ENCODE measurements around the gene ARHGAP30. TPM values are rescaled to one million over a fixed set of nuclear protein-coding genes. Genes with fewer than 3 reads are reported as not detected.

The ARHGAP30 gene
- total and polyA plus RNA-seq, 2 of the 4 experiments (the other 2 are of a cell fraction), result 0.02 TPM; not detected in 1

DNA sequence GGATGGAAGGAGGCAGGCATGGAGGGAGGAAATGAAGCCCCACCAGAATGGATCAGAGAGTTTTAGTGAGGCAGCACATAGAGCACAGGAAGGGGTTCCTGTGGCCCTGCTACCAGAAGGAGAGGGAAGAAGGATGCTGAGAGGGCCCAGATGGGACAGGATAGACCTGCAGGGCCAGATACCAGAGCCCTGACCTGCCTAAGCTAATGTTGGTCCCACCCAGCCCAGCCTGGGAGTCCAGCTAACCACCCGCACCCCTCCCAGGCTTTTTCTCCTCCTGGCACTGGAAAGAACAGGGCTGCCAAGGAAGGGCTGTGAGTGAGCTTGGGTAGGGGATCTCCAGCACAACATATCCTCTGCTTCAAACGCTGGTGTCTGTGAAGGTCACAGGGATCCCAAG lies 12.8 kb upstream of the ARHGAP30 start (continued):
- no peak for TF ChIP-seq RFX5 (IDR thresholded peaks at IDR 0.05; ENCODE audit: low read depth, low read length)
- TF ChIP-seq, protein P1, sequence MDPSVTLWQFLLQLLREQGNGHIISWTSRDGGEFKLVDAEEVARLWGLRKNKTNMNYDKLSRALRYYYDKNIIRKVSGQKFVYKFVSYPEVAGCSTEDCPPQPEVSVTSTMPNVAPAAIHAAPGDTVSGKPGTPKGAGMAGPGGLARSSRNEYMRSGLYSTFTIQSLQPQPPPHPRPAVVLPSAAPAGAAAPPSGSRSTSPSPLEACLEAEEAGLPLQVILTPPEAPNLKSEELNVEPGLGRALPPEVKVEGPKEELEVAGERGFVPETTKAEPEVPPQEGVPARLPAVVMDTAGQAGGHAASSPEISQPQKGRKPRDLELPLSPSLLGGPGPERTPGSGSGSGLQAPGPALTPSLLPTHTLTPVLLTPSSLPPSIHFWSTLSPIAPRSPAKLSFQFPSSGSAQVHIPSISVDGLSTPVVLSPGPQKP (IDR thresholded peaks at IDR 0.05; ENCODE audit: borderline replicate concordance, low read depth, low read length), result no peak

- Histone ChIP-seq H3K14ac (replicated peaks; ENCODE audit: low read depth, low read length) (no peak overlapping the region), H3K27ac (ENCODE audit: insufficient read depth, low read length) (no peak overlapping the region), H3K9ac (ENCODE audit: low read depth, low read length) (no peak overlapping the region), H3K18ac (ENCODE audit: low read depth, low read length) (no peak overlapping the region), H2AFZ (replicated peaks; ENCODE audit: low read length, poor library complexity) (no peak overlapping the region), H4K91ac (ENCODE audit: insufficient read depth, low read depth, low read length) (no peak overlapping the region), H3K4me3 (ENCODE audit: insufficient read depth, low read depth, low read length) (no peak overlapping the region), H4K5ac (ENCODE audit: low read depth, low read length) (no peak overlapping the region), H2BK5ac (ENCODE audit: low read depth, low read length, poor library complexity, severe bottlenecking) (peak overlapping the region; percentile 16), H3K23ac (ENCODE audit: low read depth, low read length) (no peak overlapping the region), H3K4ac (ENCODE audit: low read depth, low read length) (no peak overlapping the region), H2AK5ac (ENCODE audit: low read depth, low read length) (no peak overlapping the region), H3K9me1 (ENCODE audit: insufficient read depth, low read length) (peaks cover 22% of the 10 kb centered on the region), H3K79me1 (ENCODE audit: low read depth in 1 of 2, low read length in 2 of 2) (no peaks in the 10 kb centered on the region), H3K27me3 (ENCODE audit: control insufficient read depth, insufficient read depth, low read length) (no peaks in the 10 kb centered on the region), H3K36me3 (ENCODE audit: control insufficient read depth, insufficient read depth, low read length) (no peaks in the 10 kb centered on the region), H2AK9ac (replicated peaks; ENCODE audit: low read depth, low read length, poor library complexity) (no peak overlapping the region), H3K9me3 (ENCODE audit: control insufficient read depth, insufficient read depth, low read length) (no peaks in the 10 kb centered on the region), H4K20me1 (ENCODE audit: insufficient read depth, low read length) (no peaks in the 10 kb centered on the region), H2BK15ac (ENCODE audit: low read depth, low read length) (no peak overlapping the region; the same call in 2 of the 3 replicates), H4K8ac (ENCODE audit: low read depth in 2 of 2, low read length in 2 of 2) (no peak overlapping the region), H3K4me2 (ENCODE audit: low read depth, low read length) (no peak overlapping the region), H2BK120ac (ENCODE audit: low read depth, low read length) (peak overlapping the region; percentile 32; the same call in 1 of the 2 replicates), H2BK20ac (ENCODE audit: low read depth, low read length) (no peak overlapping the region), H3K56ac (ENCODE audit: extremely low read depth, insufficient read depth, low read length) (no peak overlapping the region), H3K4me1 (ENCODE audit: control insufficient read depth, insufficient read depth, low read length) (peaks cover 28% of the 10 kb centered on the region)
- intact Hi-C loops (cut with micrococcal nuclease), result loop anchor here (5.0 kb wide), 1 partner anchor 34 kb away; the partner anchor contains the start of gene USF1
- dilution Hi-C loops (cut with HindIII; ENCODE audit: low sequenced_read_pairs, unreplicated experiment), result no loop called here
- no peak for TF ChIP-seq CTCF (conservative IDR thresholded peaks at IDR 0.05; ENCODE audit: low read depth, low read length)
- TF ChIP-seq MXI1 (IDR thresholded peaks at IDR 0.05; ENCODE audit: borderline replicate concordance, low read depth, low read length), result no peak
- no peak for TF ChIP-seq BHLHE40 (IDR thresholded peaks at IDR 0.05; ENCODE audit: low read depth, low read length)
- no peak for TF ChIP-seq RFX5 (IDR thresholded peaks at IDR 0.05; ENCODE audit: low read depth, low read length)
- TF ChIP-seq USF2 (IDR thresholded peaks at IDR 0.05; ENCODE audit: low read depth, low read length), result no peak
- ATAC-seq (ENCODE audit: low read depth), result no peak
- ChIA-PET POLR2A (ENCODE audit: unreplicated experiment) (no interaction called here), CTCF (no interaction called here)
- BruUV-seq (replicated peaks), result no TSS peak
- WGBS, 2 experiments (ENCODE audit: extremely low coverage in 2 of 2, insufficient read length in 1 of 2), result 80% methylated on average over 4 of the region's 5 CpGs; no CpG with 5 or more reads in 1 of the 2 experiments
- DNase-seq, result no peak
- in situ Hi-C loops (cut with MboI; ENCODE audit: low sequenced_read_pairs), result no loop called here
Observed at GRCh38 chr1:161081519-161081918, 11.8 kb upstream of the ARHGAP30 start.

Measured in IMR-90 (cell line).